K562 (cell line): Measurements from ENCODE around the gene GTPBP2. TPM values are rescaled to one million over a fixed set of nuclear protein-coding genes. Genes with fewer than 3 reads are reported as not detected.
A peak's percentile ranks its signal among the peaks of the same experiment; 100 is the strongest.

Source experiments
- ILK ChIP-seq: fragments of 450-650 bp; IDR thresholded peaks from 2 replicates; pipeline ENCODE4 v1.6.1; 2016; ENCODE audit warnings: missing genetic modification characterization, low read depth, mild to moderate bottlenecking, missing compliant biosample characterization, moderate library complexity, borderline replicate concordance
- KDM1A ChIP-seq, 2 experiments: fragments of 450-650 bp; IDR thresholded peaks; 2 replicates each; pipeline ENCODE4 v1.6.1; 2016; ENCODE audit warnings: mild to moderate bottlenecking in 2 of 2
- MCM7 ChIP-seq, 2 experiments: fragments of 450-650 bp; IDR thresholded peaks; 2 replicates each; pipeline ENCODE4 v1.6.1; 2016 to 2018
- NCOA2 ChIP-seq, 2 experiments: fragments of 450-650 bp; IDR thresholded peaks; 2 replicates each; pipeline ENCODE4 v1.6.1; 2018; ENCODE audit warnings: mild to moderate bottlenecking in 2 of 2, moderate library complexity in 1 of 2; ENCODE audit not compliant: partially characterized antibody in 2 of 2
- NRF1 ChIP-seq, 2 experiments: fragments of 450-650 bp; IDR thresholded peaks in 1 of 2; conservative IDR thresholded peaks in 1 of 2; 2 replicates each; pipeline ENCODE4 v1.6.1; 2014; ENCODE audit warnings: mild to moderate bottlenecking in 2 of 2
- NUFIP1 ChIP-seq: fragments of 450-650 bp; IDR thresholded peaks from 2 replicates; pipeline ENCODE4 v1.6.1; 2018; ENCODE audit not compliant: partially characterized antibody
- RFX5 ChIP-seq: IDR thresholded peaks from 2 replicates; pipeline ENCODE4 v1.6.1; 2011; ENCODE audit warnings: low read depth, mild to moderate bottlenecking, improper control_type of control experiment, low read length
- SRSF3 ChIP-seq: fragments of 200-400 bp; formaldehyde crosslinking; IDR thresholded peaks from 2 replicates; pipeline ENCODE4 v1.6.1; 2016; ENCODE audit warnings: mild to moderate bottlenecking, low read length, moderate library complexity; ENCODE audit not compliant: insufficient read depth
- TBL1XR1 ChIP-seq, 2 experiments: IDR thresholded peaks; 2 replicates each; pipeline ENCODE4 v1.6.1; 2012; ENCODE audit warnings: improper control_type of control experiment in 2 of 2, low read length in 2 of 2, mild to moderate bottlenecking in 1 of 2
- TFAM ChIP-seq: fragments of 250-450 bp; sonication (Bioruptor Pico); conservative IDR thresholded peaks from 2 replicates; pipeline ENCODE4 v1.5.0; 2021; ENCODE audit warnings: mild to moderate bottlenecking, moderate library complexity
- U2AF2 ChIP-seq: fragments of 200-400 bp; formaldehyde crosslinking; optimal IDR thresholded peaks from 2 replicates; pipeline ENCODE3; 2017; ENCODE audit warnings: low read depth, mild to moderate bottlenecking, low read length
- ZFP36 ChIP-seq: fragments of 150-350 bp; IDR thresholded peaks from 2 replicates; pipeline ENCODE4 v1.6.1; 2018; ENCODE audit warnings: low read length, low read depth; ENCODE audit not compliant: partially characterized antibody
- ZKSCAN1 ChIP-seq: fragments of 150-350 bp; IDR thresholded peaks from 2 replicates; pipeline ENCODE4 v1.6.1; 2016; ENCODE audit warnings: low read depth, low read length
- ZKSCAN8 ChIP-seq: fragments of 200-800 bp; sonication (Bioruptor generic); IDR thresholded peaks from 2 replicates; pipeline ENCODE4 v1.6.1; 2016; ENCODE audit warnings: missing genetic modification characterization, missing compliant biosample characterization
- ZNF197 ChIP-seq: fragments of 200-800 bp; sonication (Bioruptor generic); IDR thresholded peaks from 2 replicates; pipeline ENCODE4 v1.6.1; 2016; ENCODE audit warnings: low read depth, missing genetic modification characterization, missing compliant biosample characterization
- ZNF23 ChIP-seq: fragments of 250-450 bp; sonication (Bioruptor Pico); IDR thresholded peaks from 2 replicates; pipeline ENCODE4 v1.4.0; 2020; ENCODE audit warnings: mild to moderate bottlenecking
- ZNF24 ChIP-seq: fragments of 450-650 bp; IDR thresholded peaks from 2 replicates; pipeline ENCODE4 v1.6.1; 2016
- ZNF830 ChIP-seq: fragments of 250-450 bp; sonication (Bioruptor Pico); IDR thresholded peaks from 2 replicates; pipeline ENCODE4 v1.5.0; 2021; ENCODE audit warnings: mild to moderate bottlenecking
- polyA plus RNA-seq, 8 experiments: library from polyadenylated mRNA; depleted of rRNA in 4 of 8; stranded (reverse) in 5 of 8; unstranded in 3 of 8; fragments of >200 nt; fragmentation: Nextera tagmentation in 2 of 8; fragmentation: Illumina TruSeq in 1 of 8; extraction: Ambion mirVana in 2 of 8; extraction: Trizol in 1 of 8; gene quantifications; 2 replicates each; pipeline versions ENCODE4 v1.2.1 to v1.2.3, GENCODE V29; 2011 to 2014; ENCODE audit warnings: inconsistent platforms in 1 of 8, missing spikeins in 1 of 8
- total RNA-seq, 7 experiments: library from RNA; depleted of rRNA in 6 of 7; stranded (reverse); fragments of >200 nt in 6 of 7; fragmentation: Illumina TruSeq in 2 of 7; extraction: Trizol in 2 of 7; gene quantifications; 2 replicates each; pipeline versions ENCODE4 v1.2.1 to v1.2.3, GENCODE V29; 2011 to 2021; ENCODE audit warnings: low replicate concordance in 1 of 7
- TF ChIP-seq, protein P1 (sequence below): fragments of 450-650 bp; IDR thresholded peaks from 2 replicates; pipeline ENCODE4 v1.6.1; 2016; ENCODE audit warnings: mild to moderate bottlenecking

GTPBP2 gene
- total and polyA plus RNA-seq, 9 of the 15 experiments (the other 6 are each of a cell fraction or from before 2014, with no cell fraction given), result 48.4 to 196 (median 111) TPM

DNA sequence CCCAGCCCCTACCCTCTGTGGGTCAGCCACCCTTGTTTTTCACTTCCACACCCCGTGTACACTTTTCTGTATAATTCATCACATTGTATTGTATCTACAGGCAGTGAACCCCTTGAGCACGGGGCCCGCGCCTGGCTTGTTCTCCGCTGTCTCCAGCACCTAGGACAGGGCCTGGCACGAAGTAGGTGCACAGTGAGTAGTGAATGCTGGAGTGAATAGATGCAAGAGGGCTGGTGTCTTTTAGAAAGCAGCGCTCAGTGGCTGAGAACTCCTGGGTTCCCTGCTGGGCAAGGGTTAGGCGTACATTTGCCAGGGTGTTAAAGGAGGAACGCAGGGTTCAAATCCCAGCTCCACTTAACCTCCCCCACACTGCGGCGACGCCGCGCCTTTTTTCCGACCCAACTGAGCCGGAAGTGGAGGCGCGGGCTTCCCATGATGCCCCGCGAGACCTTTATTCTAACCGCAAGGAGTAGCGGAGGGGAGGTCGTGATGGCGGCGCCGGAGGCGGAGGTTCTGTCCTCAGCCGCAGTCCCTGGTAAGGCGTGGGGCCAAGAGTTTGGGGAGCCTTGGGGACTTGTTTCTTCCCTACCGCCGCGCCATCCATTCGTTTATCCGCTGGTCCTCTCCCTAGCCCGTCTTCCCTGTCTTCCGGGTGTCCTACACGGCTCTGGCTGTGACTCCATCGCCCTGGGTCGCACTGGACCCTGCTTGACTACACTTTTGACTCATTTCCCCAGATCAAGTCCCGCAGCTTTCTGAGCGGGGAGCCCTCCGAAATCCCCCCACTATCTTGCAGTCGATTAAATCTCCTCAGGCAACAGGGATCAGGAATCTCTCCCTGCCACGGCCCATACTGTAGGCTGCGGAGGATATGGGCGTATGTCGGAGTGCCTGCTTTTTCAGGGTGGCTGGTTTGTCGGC is 6.6 kb upstream of the GTPBP2 start, which contains the start of gene MAD2L1BP (continued):
- no peak for TF ChIP-seq ZNF23
- no peak for TF ChIP-seq ZFP36
- no peak for TF ChIP-seq NUFIP1
- TF ChIP-seq U2AF2, result no peak
- peak; percentile 66 to 72 for TF ChIP-seq NRF1 (conservative IDR thresholded peaks at IDR 0.05 in 1 of 2, IDR thresholded peaks at IDR 0.05 in 1 of 2)
- no peak for TF ChIP-seq KDM1A (IDR thresholded peaks at IDR 0.05)
- TF ChIP-seq ZKSCAN8, result no peak
- no peak; the same call in 1 of the 2 replicates for TF ChIP-seq ZNF24
- TF ChIP-seq TBL1XR1 (IDR thresholded peaks at IDR 0.05; ENCODE audit: low read length in 2 of 2), result peak; percentile 78 to 86; a peak in 3 of 4 replicates
- TF ChIP-seq ZKSCAN1, result peak; percentile 85; the same call in 1 of the 2 replicates
- no peak for TF ChIP-seq RFX5
- no peak for TF ChIP-seq NCOA2 (IDR thresholded peaks at IDR 0.05; ENCODE audit: partially characterized antibody in 2 of 2)
- TF ChIP-seq, protein P1, sequence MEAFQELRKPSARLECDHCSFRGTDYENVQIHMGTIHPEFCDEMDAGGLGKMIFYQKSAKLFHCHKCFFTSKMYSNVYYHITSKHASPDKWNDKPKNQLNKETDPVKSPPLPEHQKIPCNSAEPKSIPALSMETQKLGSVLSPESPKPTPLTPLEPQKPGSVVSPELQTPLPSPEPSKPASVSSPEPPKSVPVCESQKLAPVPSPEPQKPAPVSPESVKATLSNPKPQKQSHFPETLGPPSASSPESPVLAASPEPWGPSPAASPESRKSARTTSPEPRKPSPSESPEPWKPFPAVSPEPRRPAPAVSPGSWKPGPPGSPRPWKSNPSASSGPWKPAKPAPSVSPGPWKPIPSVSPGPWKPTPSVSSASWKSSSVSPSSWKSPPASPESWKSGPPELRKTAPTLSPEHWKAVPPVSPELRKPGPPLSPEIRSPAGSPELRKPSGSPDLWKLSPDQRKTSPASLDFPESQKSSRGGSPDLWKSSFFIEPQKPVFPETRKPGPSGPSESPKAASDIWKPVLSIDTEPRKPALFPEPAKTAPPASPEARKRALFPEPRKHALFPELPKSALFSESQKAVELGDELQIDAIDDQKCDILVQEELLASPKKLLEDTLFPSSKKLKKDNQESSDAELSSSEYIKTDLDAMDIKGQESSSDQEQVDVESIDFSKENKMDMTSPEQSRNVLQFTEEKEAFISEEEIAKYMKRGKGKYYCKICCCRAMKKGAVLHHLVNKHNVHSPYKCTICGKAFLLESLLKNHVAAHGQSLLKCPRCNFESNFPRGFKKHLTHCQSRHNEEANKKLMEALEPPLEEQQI, result no peak
- TF ChIP-seq ZNF830 (CRISPR knock-in tag), result no peak
- no peak for TF ChIP-seq TFAM (CRISPR knock-in tag)
- TF ChIP-seq MCM7 (IDR thresholded peaks at IDR 0.05), result peak in 1 of 2 experiments; percentile 51; a peak in 1 of 4 replicates
- peak; percentile 81; the same call in 1 of the 2 replicates for TF ChIP-seq ZNF197 (CRISPR knock-in tag)
- TF ChIP-seq SRSF3, result no peak
- TF ChIP-seq ILK (tag), result no peak
